DND-41 (cell line): ENCODE results near the gene MAMLD1.

Experiments
- EZH2 ChIP-seq: IDR thresholded peaks from 3 replicates; pipeline ENCODE4 v1.6.1; 2012; ENCODE audit warnings: borderline replicate concordance, low read depth, mild to moderate bottlenecking, moderate library complexity, low read length, inconsistent platforms; ENCODE audit not compliant: severe bottlenecking
- TF ChIP-seq, protein P1 (sequence below): IDR thresholded peaks from 2 replicates; pipeline ENCODE4 v1.5.1; 2012; ENCODE audit warnings: borderline replicate concordance, low read length, moderate library complexity, mild to moderate bottlenecking; ENCODE audit not compliant: poor library complexity, severe bottlenecking; ENCODE audit errors: extremely low read depth

DNA sequence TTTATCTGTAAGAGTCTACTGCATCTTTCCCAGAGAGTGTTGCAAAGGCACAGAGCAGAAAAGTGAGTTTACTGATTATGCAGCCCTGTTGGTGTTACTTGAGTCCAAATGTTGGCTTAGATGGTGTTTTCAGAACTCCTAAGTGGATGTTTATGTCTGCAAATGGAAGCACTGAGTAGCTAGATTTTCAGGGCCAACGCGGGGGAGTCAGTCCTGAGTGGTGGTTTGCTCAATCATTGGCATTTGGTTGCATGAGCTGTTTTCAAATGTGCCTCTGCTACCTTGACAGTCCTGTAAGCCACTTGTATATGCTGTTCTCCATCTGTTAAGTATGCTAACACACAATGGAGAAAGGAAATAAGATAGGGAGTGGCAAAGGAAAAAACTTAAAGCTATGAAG, 45.4 kb downstream of the MAMLD1 start:
- TF ChIP-seq, protein P1, sequence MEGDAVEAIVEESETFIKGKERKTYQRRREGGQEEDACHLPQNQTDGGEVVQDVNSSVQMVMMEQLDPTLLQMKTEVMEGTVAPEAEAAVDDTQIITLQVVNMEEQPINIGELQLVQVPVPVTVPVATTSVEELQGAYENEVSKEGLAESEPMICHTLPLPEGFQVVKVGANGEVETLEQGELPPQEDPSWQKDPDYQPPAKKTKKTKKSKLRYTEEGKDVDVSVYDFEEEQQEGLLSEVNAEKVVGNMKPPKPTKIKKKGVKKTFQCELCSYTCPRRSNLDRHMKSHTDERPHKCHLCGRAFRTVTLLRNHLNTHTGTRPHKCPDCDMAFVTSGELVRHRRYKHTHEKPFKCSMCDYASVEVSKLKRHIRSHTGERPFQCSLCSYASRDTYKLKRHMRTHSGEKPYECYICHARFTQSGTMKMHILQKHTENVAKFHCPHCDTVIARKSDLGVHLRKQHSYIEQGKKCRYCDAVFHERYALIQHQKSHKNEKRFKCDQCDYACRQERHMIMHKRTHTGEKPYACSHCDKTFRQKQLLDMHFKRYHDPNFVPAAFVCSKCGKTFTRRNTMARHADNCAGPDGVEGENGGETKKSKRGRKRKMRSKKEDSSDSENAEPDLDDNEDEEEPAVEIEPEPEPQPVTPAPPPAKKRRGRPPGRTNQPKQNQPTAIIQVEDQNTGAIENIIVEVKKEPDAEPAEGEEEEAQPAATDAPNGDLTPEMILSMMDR: no peak
- no peak for TF ChIP-seq EZH2
